Prostate gland (tissue), 2 donors: ENCODE measurements around the gene KRT76.

ENCODE experiments used
- POLR2A ChIP-seq: fragments of 450-650 bp; IDR thresholded peaks from one replicate; pipeline ENCODE4 v1.6.1; 2016; ENCODE audit warnings: antibody characterized with exemption, mild to moderate bottlenecking
- TF ChIP-seq, protein P1 (sequence below), 4 experiments: fragments of 200-600 bp in 2 of 4; fragments of 450-650 bp in 2 of 4; sonication (generic) in 2 of 4; IDR thresholded peaks; 1 replicate in 3 of 4; 2 replicates in 1 of 4; pipeline ENCODE4 v1.5.1; 2016 to 2019; ENCODE audit warnings: antibody characterized with exemption in 4 of 4, mild to moderate bottlenecking in 2 of 4, moderate library complexity in 2 of 4

DNA sequence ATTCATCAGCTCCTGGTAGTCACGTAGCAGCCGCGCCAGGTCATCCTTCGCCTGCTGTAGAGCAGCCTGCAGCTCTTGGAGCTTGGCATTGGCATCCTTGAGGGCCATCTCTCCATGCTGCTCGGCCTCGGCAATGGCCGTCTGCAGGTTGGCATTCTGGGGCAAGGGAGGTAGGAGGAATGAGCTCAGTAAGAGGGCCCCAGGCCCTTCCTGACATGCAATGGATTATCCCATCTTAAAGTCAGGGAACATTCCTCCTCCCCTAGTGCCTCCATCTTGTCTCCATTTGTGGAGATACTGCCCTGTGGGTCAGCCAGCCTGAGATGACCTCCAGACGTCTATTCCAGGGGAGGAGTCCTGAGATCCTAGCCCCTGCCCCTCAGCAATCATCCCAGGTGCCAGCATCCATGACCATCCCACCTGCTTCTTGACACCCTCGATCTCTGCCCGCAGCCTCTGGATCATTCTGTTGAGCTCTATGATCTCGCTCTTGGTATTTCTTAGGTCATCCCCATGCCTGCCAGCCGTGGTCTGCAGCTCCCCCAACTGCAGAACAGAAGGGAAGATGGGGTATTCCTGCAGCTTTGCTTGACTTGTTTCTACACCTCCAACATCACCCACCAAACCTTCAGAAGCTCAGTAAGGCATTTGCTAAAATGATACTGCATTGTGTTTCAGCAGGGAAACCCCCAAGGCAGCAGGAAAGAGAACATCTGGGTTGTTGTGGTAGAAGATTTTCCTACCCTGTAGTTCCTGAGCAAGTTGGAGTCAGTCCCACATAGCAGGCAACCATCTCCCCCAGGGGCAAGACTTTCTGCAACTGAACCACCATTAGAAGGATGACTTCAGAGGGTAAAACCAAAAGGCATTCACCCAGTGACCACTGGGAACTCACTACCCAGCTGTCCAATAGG is 14.4 kb upstream of the KRT76 start:
- no peak for TF ChIP-seq POLR2A
- TF ChIP-seq, protein P1, sequence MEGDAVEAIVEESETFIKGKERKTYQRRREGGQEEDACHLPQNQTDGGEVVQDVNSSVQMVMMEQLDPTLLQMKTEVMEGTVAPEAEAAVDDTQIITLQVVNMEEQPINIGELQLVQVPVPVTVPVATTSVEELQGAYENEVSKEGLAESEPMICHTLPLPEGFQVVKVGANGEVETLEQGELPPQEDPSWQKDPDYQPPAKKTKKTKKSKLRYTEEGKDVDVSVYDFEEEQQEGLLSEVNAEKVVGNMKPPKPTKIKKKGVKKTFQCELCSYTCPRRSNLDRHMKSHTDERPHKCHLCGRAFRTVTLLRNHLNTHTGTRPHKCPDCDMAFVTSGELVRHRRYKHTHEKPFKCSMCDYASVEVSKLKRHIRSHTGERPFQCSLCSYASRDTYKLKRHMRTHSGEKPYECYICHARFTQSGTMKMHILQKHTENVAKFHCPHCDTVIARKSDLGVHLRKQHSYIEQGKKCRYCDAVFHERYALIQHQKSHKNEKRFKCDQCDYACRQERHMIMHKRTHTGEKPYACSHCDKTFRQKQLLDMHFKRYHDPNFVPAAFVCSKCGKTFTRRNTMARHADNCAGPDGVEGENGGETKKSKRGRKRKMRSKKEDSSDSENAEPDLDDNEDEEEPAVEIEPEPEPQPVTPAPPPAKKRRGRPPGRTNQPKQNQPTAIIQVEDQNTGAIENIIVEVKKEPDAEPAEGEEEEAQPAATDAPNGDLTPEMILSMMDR (IDR thresholded peaks at IDR 0.05): no peak
